MM.1S (cell line): ENCODE results near the gene ST6GALNAC4.

Source experiments
- DNase-seq: peaks from one replicate; pipeline ENCODE4 v3.0.0-alpha.2; 2015
- H2AFZ ChIP-seq: fragments of 300-600 bp; sonication (generic); 2 replicates; pipeline ENCODE4 v1.6.0; 2016; ENCODE audit warnings: antibody characterized with exemption, low read length
- H3F3A ChIP-seq: fragments of 300-600 bp; sonication (generic); 2 replicates; pipeline ENCODE4 v1.6.1; 2016; ENCODE audit warnings: mild to moderate bottlenecking, antibody characterized with exemption, low read length, moderate library complexity, mixed read lengths; ENCODE audit not compliant: insufficient read depth
- H3K27ac ChIP-seq: fragments of 300-600 bp; sonication (generic); 2 replicates; pipeline ENCODE4 v1.5.1; 2016; ENCODE audit warnings: mild to moderate bottlenecking, low read length
- H3K27me3 ChIP-seq: fragments of 300-600 bp; sonication (generic); replicated peaks from 2 replicates; pipeline ENCODE4 v1.6.0; 2016; ENCODE audit warnings: low read length; ENCODE audit not compliant: insufficient read depth
- H3K36me3 ChIP-seq: fragments of 300-600 bp; sonication (generic); replicated peaks from 2 replicates; pipeline ENCODE4 v1.6.1; 2016; ENCODE audit warnings: mild to moderate bottlenecking, low read length, mixed read lengths; ENCODE audit not compliant: insufficient read depth
- H3K4me1 ChIP-seq: fragments of 300-600 bp; sonication (generic); 2 replicates; pipeline ENCODE4 v1.6.1; 2016; ENCODE audit warnings: low read length, mixed read lengths
- H3K4me2 ChIP-seq: fragments of 300-600 bp; sonication (generic); 2 replicates; pipeline ENCODE4 v1.6.0; 2016; ENCODE audit warnings: low read depth, low read length
- H3K4me3 ChIP-seq: fragments of 300-600 bp; sonication (generic); 2 replicates; pipeline ENCODE4 v1.5.1; 2016; ENCODE audit warnings: low read length, mixed read lengths
- H3K79me2 ChIP-seq: fragments of 300-600 bp; sonication (generic); 2 replicates; pipeline ENCODE4 v1.6.1; 2016; ENCODE audit warnings: mixed run types, low read length, mixed read lengths
- H3K9ac ChIP-seq: fragments of 300-600 bp; sonication (generic); 2 replicates; pipeline ENCODE4 v1.6.1; 2016; ENCODE audit warnings: low read length, mixed read lengths
- H3K9me2 ChIP-seq: fragments of 300-600 bp; sonication (generic); replicated peaks from 2 replicates; pipeline ENCODE4 v1.6.1; 2016; ENCODE audit warnings: mild to moderate bottlenecking, low read length, mixed read lengths; ENCODE audit not compliant: insufficient read depth
- H3K9me3 ChIP-seq: fragments of 300-600 bp; sonication (generic); replicated peaks from 2 replicates; pipeline ENCODE4 v1.6.1; 2016; ENCODE audit warnings: mild to moderate bottlenecking, low read length, mixed read lengths; ENCODE audit not compliant: insufficient read depth
- H4K20me1 ChIP-seq: fragments of 300-600 bp; sonication (generic); 2 replicates; pipeline ENCODE4 v1.6.1; 2016; ENCODE audit warnings: mild to moderate bottlenecking, low read length, moderate library complexity, mixed read lengths; ENCODE audit not compliant: insufficient read depth
- CTCF ChIP-seq: fragments of 300-600 bp; sonication (generic); IDR thresholded peaks from 2 replicates; pipeline ENCODE4 v1.5.1; 2016; ENCODE audit warnings: antibody characterized with exemption, low read length, mixed read lengths
- EZH2 ChIP-seq: fragments of 300-600 bp; sonication (generic); optimal IDR thresholded peaks from 2 replicates; pipeline ENCODE3; 2017; ENCODE audit warnings: low read depth, mild to moderate bottlenecking, antibody characterized with exemption, low read length, mixed read lengths
- EZH2phosphoT487 ChIP-seq: fragments of 300-600 bp; sonication (generic); IDR thresholded peaks from 2 replicates; pipeline ENCODE4 v1.6.1; 2018; ENCODE audit warnings: antibody characterized with exemption, low read length

Gene ST6GALNAC4

GRCh38 chr9:127928676-127929624 lies 12.1 kb upstream of the ST6GALNAC4 start:
- Histone ChIP-seq H3K79me2 (no peaks in the 10 kb centered on the region), H2AFZ (no peak overlapping the region), H3K9me3 (no peaks in the 10 kb centered on the region), H4K20me1 (no peaks in the 10 kb centered on the region), H3K4me1 (peaks cover 36% of the 10 kb centered on the region), H3K36me3 (no peaks in the 10 kb centered on the region), H3K9ac (peak overlapping the region; percentile 51; the same call in 1 of the 2 replicates), H3K27ac (peak overlapping the region; percentile 62; the same call in 1 of the 2 replicates), H3K4me2 (peak overlapping the region; percentile 96), H3K4me3 (peak overlapping the region; percentile 55), H3K9me2 (no peaks in the 10 kb centered on the region), H3K27me3 (no peaks in the 10 kb centered on the region), H3F3A (peaks cover 52% of the 10 kb centered on the region)
- peak; percentile 74 for DNase-seq
- TF ChIP-seq EZH2phosphoT487 (no peak), EZH2 (no peak), CTCF (no peak)

GRCh38 chr9:127927988-127928675 lies 11.3 kb upstream of the ST6GALNAC4 start:
- no peaks in the 10 kb centered on the region for H4K20me1 ChIP-seq
- H3K9me2 ChIP-seq = no peaks in the 10 kb centered on the region
- peak overlapping the region; percentile 55 for H3K4me3 ChIP-seq
- H3K27me3 ChIP-seq = no peaks in the 10 kb centered on the region
- H3K79me2 ChIP-seq = no peaks in the 10 kb centered on the region
- TF ChIP-seq EZH2 = no peak
- TF ChIP-seq EZH2phosphoT487 = no peak
- TF ChIP-seq CTCF = no peak
- H3K27ac ChIP-seq = peak overlapping the region; percentile 62; the same call in 1 of the 2 replicates
- peaks cover 52% of the 10 kb centered on the region for H3F3A ChIP-seq
- peak overlapping the region; percentile 43; the same call in 1 of the 2 replicates for H2AFZ ChIP-seq
- no peaks in the 10 kb centered on the region for H3K36me3 ChIP-seq
- peaks cover 36% of the 10 kb centered on the region for H3K4me1 ChIP-seq
- H3K9me3 ChIP-seq = no peaks in the 10 kb centered on the region
- no peak for DNase-seq
- peak overlapping the region; percentile 96 for H3K4me2 ChIP-seq
- peak overlapping the region; percentile 51; the same call in 1 of the 2 replicates for H3K9ac ChIP-seq

DNA sequence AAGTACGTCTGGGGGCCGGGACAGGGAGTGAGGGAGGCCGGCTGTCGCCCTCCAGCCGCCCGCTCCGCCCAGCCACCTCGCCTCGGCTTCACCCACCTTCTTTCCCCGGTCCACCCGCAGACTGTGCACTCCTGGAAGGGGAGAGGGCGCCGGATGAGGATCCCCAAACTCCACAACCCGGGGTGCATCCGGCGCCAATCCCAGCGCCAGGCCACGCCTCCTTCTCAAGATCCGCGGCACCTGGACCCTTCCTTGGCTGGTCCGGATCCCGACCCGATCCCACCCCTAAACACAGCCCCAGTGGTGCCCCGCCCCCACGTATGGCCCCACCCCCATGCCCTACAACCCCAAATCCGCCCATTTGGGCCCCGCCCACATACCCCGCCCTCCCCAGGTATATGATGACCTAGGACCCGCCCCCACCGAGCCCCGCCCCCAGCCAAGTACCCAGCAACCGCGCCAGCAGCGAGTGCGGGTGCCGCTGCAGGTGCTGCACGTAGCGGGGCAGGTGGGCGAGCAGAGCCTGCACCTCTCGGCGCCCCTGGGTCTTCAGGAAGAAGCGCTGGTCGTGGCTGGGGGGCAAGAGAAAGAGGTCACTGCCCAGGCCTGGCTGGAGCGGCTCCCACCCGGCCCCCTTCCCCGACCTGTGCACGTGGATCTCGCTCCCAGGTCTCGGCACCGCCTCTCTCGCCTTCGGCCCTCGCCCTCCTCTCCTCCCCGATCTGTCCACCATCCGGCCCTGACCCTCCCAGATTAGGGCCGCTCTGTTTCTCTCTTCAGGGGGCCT lies 10.6 kb upstream of the ST6GALNAC4 start:
- Histone ChIP-seq H3K27me3 (no peaks in the 10 kb centered on the region), H3K4me1 (peaks cover 36% of the 10 kb centered on the region), H3K4me3 (peak overlapping the region; percentile 73), H3K9me3 (no peaks in the 10 kb centered on the region), H3K4me2 (peak overlapping the region; percentile 96), H4K20me1 (no peaks in the 10 kb centered on the region), H3K9ac (peak overlapping the region; percentile 63; the same call in 1 of the 2 replicates), H3K9me2 (no peaks in the 10 kb centered on the region), H3K27ac (peak overlapping the region; percentile 62; the same call in 1 of the 2 replicates), H3K79me2 (no peaks in the 10 kb centered on the region), H3F3A (peaks cover 56% of the 10 kb centered on the region), H3K36me3 (no peaks in the 10 kb centered on the region), H2AFZ (peak overlapping the region; percentile 87)
- peak; percentile 82 for DNase-seq
- no peak for TF ChIP-seq EZH2phosphoT487
- no peak for TF ChIP-seq CTCF
- TF ChIP-seq EZH2 = no peak
